Measurements from ENCODE around the gene TF.

The TF gene

GRCh38 chr3:133812872-133813271 lies 66.7 kb downstream of the TF start:
- no peak for DNase-seq (ENCODE audit: low spot score)

DNA sequence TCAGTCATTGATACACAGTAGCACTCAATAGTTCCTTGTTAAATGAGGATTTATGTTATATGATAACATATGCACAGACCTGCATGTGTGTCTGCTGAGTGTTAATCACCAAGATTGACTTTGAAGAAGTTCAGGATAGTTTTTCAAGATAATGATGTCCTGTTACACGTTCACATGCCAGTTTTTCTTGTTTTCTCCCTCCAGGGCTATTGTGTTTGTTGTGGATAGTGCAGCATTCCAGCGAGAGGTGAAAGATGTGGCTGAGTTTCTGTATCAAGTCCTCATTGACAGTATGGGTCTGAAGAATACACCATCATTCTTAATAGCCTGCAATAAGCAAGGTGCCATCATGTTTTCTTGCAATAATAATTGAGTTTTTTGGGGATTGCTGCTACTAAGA lies 69.2 kb downstream of the TF start:
- DNase-seq (ENCODE audit: low spot score), result no peak

GRCh38 chr3:133820129-133820528 lies 73.9 kb downstream of the TF start:
- no peak for DNase-seq (ENCODE audit: low spot score)

GRCh38 chr3:133820889-133821675 lies 74.9 kb downstream of the TF start:
- no peak for DNase-seq (ENCODE audit: low spot score)

DNA sequence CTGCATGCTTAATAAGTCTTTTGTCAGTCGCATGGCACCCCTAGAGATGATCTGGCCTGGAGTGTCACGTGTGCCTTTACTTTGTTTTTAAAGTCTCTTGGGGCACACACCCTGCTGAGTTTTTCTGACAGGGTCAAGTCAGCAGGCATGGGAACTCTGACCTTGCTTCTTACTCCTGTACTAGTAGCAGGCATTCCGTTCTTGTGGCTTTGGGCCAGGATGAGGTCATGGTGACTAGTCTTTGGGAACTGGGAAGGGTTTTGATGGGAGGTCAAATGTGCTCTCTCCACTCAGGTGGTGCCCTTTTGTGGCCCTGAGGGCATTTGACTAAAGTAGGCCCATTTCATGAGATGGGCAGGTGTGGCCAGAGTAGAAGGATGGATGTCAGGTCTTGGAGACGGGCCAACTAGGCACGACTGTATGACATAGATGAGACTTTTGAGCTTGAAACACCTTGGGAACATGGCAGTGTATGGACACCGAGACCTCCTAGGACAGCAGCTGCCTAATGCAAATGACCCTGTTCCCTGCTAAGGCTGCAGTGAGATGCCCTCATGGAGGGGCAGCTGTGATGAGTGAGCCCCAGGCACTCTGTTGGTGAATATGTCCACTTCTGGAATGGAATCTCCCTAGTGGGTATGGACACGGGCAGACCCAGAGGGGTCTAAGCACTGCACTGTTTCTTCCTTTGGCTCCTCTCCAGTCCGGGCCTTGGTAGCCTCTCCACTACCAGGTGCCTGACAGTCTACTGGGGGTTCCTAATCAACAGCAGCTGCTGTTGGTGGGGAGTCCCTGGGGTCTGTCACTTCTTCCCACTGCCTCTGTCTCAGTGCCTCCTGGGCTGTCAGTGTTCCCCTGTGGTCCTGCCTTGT lies 75.8 kb downstream of the TF start:
- peak; percentile 26 for DNase-seq (ENCODE audit: low spot score)

- no peak for DNase-seq (ENCODE audit: low spot score)
Observed at GRCh38 chr3:133824961-133825485, 78.8 kb downstream of the TF start.

GRCh38 chr3:133825969-133826727 lies 80.0 kb downstream of the TF start:
- DNase-seq (ENCODE audit: low spot score), result no peak

DNA sequence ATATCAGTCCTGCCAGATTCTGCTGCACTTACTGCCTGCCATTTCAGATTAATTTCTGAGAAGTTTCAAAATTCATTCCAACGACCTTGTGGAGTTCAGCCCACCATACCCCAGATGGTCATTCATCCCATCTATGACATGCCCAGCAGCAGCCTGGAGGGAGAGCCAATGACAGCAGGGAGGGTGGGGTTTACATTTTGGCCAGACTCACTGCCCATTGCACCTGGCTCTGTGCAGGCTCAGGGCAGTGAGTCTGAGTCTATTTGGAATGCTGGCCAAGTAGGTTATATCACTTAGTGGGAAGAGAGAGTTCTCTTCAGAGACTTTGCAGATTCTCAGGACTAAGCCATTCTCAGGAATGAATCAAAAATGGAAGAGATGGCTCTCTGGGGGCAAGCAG lies 80.9 kb downstream of the TF start:
- no peak for DNase-seq (ENCODE audit: low spot score)

DNA sequence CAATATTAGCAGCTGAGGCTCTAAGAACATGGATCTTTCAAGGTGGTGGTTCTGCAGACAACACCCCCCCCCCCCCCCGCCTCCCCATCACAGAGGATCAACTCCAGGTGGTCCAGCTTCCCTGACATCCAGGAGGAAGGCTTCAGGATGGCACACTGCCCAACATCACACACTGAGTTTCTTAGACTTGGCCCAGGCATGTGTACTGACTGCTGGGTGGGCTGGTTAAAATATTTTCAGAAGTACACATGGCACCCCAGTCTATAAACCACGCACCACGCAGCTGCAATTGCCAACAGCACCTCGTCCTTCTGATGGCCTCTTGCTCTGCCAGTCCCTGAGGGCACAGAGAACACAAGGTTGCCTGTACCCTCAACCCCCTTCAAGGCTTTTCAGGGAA lies 81.5 kb downstream of the TF start:
- no peak for DNase-seq (ENCODE audit: low spot score)

GRCh38 chr3:133828576-133829309 lies 82.5 kb downstream of the TF start:
- DNase-seq (ENCODE audit: low spot score), result no peak

DNA sequence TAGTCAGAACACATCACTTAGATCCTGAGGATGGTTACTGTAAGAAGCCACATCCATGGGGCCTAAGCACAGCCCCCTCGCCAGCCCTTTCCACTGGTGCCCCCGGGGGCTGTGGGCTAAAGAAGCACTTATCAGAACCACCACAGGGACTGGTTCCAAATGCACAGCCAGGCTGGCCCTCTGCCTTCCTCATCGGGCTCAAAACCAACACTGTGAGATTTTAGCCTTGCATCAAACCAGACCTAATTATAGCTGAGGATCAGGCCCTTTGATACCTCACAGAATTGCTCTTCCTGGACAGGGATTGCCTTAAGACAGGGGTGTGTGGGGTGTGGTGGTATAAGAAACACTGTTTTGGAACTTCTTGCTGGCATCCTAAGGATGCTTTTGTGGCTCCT lies 83.1 kb downstream of the TF start:
- no peak for DNase-seq (ENCODE audit: low spot score)

- no peak for DNase-seq (ENCODE audit: low spot score)
Observed at GRCh38 chr3:133830071-133830470, 83.9 kb downstream of the TF start.

DNA sequence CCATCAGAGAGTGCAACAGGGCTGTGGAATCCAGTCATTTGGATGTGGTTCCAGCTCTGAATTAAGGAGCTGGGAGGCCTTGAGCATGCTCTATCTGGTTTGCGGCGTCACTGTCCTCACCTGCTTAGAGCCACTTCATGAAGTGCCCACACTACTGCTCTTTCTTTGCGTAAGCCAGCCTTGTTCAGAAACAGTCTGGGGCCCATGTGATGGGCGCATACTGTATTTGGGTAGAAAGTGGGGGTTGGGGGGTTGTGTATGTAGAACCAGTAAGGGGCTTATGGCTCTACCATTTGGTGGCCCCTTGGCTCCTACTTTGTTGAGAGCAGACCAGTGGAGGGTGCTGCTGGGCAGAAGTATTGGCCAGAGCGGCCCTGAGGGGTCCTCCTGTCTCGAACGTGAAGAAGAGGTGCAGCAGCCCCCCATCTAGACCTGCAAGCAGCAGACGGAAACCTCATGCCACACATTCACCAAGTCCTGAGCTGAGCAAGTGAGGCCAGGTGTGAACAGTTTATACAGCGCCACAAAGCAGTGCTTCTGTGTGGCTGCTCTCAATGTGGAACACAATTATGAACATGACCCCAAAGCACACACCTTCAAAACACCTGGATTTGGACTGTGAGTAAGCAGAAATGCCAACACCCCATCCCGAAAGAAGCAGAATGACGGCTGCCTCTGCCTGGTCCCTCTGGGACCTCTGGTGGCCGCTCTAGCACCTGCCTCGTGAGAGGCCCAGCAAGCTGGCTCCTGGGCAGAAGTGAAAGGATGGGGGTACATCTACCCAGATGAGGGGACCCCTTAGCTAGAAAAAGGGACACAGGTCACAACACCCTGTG lies 86.0 kb downstream of the TF start:
- DNase-seq (ENCODE audit: low spot score), result no peak

DNA sequence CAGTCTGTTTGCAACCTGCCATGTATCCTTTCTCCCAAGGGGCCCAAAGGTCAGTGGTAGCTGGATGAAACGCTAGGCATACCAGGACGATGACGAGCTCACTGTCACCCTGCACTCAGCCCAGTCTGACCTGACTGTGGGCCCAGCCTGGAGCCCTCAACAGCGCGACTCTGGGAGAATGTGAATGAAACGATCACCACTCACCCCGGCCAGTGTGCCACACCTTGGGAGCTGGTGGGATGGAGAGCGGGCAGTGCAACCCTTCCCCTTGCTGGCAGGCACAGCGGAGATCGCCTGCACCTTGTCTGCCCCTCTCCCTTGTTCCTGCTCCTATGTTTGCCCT lies 86.6 kb downstream of the TF start:
- DNase-seq (ENCODE audit: low spot score), result no peak

- DNase-seq (ENCODE audit: low spot score), result no peak
Observed at GRCh38 chr3:133833267-133833666, 87.1 kb downstream of the TF start.

DNA sequence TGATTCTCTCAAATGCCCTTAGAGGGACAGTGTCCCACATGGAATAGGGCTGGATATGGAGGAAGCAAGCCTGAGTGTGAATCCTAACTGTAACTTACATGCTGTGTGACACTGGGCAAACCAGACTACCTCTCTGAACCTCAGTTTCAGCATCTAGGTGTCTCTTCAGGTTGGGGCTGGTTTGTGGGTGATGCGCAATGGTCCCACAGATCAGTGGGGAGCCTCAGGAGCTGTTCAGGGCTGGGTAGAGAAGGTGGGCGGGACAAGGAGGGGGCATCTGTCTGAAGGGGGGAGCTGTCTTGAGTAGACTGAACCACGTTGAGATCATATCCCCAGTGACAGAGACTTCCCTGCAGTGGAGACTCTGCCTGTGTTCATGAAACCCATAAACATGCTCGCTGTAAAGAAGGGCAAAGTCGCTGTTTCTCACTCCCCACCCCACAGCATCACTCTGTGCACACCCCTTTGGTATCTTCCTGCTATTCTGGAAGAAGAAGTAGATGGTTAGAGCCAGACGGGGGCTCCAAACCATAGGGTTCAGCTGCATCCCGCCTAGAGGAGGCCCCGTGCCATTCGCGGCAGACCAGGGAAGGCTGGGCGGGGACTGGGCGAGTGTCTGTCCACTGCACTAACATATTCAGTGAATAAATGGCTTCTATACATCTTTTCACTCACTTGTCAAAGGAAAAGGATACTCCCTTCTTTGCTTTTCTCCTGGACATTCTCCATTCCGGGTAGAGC lies 87.9 kb downstream of the TF start:
- no peak for DNase-seq (ENCODE audit: low spot score)

GRCh38 chr3:133834621-133835417 lies 88.6 kb downstream of the TF start:
- DNase-seq (ENCODE audit: low spot score), result no peak

DNA sequence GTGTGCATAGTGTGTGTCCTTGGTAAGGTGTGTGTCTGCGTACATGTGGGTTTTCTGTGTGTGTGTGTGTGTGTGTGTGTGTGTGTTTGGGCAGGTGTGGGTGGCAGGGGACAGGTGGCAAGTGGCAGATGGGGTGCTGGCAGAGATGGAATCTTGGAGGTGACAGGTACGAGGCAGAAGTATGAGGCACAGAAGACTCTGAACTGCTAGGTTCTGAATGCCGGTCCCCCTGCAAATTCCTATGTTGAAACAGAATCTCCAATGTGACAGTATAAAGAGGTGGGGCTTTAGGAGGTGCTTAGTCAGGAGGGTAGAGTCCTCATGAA lies 89.2 kb downstream of the TF start:
- DNase-seq (ENCODE audit: low spot score), result no peak

DNA sequence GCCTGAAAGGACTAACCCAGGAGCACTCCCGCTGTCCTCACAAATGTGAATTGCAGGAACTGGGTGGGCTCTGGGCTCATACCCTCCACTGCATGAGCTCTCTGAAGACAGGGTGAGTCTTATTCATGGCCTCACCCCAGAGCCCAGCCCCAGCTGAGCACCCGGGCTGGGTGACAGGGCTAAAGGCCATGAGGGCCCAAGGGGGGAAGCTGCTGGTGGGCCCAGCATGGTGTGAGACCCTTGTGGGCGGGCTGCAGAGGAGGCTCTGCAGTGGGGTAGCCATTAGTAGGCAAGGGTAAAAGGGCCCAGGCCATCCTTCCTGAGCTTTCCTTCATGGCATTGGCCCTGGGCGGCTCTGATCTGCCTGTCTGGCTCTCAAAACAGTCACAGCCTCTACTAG lies 89.8 kb downstream of the TF start:
- no peak for DNase-seq (ENCODE audit: low spot score)
